Measurements from ENCODE around the gene ERC1.

ERC1 gene

DNA sequence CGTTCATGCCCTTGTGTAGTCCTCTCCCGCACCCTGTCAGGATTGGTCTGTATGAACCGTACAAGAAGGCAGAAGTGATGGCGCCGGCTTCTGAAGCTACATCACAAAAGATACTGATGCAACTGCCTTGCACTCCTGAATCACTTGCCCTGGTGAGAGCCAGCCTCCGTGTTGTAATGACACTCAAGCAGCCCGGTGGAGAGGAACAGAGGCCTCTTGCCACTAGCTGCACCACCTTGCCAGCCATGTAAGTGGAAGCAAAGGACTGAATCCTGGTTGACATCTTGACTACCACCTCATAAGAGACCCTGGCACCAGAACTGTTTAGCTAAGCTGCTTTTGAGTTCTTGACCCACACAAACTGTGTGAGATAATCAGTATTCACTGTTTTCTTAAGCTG lies 266.0 kb downstream of the ERC1 start:
- Mint-ChIP-seq H3K27me3 (no peaks in the 10 kb centered on the region), H3K4me1 (no peaks in the 10 kb centered on the region), H3K27ac (no peak overlapping the region), H3K9me3 (no peaks in the 10 kb centered on the region), H3K4me3 (no peak overlapping the region)
- DNase-seq (no peak), ATAC-seq (no peak)

DNA sequence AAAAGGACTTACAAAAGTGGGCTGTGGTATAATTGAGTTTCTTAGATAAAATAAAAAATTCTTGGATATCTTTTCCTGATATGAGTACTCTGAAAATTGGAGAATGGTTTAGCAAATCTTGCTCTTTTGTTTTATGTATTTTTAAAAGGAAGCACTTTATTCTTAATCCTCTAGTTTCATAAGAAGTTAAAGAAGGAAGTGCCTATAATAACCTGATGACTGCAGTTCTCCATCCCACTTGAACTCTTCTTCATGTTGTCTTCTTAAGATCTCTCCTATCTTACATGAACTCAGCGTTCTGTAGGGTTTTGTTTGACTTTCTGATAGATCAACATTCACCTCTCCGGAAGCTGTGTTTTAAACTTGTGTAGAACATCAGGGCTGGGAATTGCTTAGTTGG lies 271.0 kb downstream of the ERC1 start:
- Mint-ChIP-seq H3K9me3 (no peaks in the 10 kb centered on the region), H3K4me3 (no peak overlapping the region), H3K27me3 (no peaks in the 10 kb centered on the region), H3K4me1 (no peaks in the 10 kb centered on the region), H3K27ac (no peak overlapping the region)
- ATAC-seq (no peak), DNase-seq (no peak)

DNA sequence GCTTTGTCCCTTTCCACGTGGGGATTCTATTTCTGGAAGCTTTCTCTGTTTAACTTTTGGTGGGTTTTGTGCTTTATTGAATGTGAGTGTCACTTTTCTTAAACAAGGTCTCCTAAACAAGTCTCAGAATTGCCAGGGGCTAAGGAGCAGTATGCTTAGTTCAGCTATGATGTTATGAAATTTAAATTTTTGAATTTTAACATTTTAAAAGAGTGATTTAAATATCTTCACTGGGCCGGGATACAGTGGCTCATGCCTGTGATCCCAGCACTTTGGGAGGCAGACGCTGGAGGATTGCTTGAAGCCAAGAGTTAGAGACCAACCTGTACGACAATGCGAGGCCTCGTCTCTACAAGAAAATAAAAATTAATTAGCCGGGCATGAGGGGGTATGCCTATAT lies 276.2 kb downstream of the ERC1 start:
- Mint-ChIP-seq H3K4me3 (no peak overlapping the region), H3K27me3 (no peaks in the 10 kb centered on the region), H3K9me3 (no peaks in the 10 kb centered on the region), H3K4me1 (no peaks in the 10 kb centered on the region), H3K27ac (no peak overlapping the region)
- ATAC-seq, result no peak
- DNase-seq, result no peak

DNA sequence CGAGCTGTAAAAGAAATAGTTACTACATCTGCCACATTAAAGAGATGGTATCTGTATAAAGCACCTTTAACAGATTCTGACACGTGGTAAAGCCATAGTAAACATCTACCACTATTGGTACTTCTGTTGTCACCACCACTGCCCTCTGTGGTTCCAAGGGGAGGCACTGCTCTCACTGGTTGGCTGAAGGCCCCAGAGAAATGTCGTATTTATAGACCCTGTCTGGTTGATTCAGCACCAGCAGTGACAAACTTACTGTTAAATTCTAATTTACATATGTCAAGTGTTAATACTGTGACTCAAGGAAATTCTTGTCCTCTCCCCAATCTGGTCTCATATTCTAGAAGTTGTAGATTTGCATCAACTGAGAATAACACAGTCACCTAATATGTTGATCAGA lies 281.1 kb downstream of the ERC1 start:
- H3K4me3 Mint-ChIP-seq, result no peak overlapping the region
- peak; percentile 25 to 58 for DNase-seq

DNA sequence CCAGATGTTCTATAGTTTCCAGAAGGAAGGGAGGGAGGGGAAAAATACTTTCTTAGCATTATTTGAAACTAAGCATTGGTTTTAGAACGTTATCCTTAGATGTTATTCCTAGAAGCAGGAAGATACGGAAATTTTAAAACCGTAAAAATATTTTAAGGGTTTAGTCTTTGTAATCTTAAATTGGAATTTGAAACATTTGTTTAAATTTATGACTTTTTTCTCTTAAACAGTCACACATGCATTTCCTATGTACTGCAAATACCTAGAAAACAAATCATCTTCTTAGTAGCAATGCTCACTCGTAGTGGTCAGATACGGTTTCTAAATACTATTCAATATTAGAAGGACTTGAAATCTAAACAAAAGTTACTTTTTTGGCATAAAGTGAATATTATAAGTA lies 282.0 kb downstream of the ERC1 start:
- H3K27me3 Mint-ChIP-seq, result no peaks in the 10 kb centered on the region
- H3K4me3 Mint-ChIP-seq, result no peak overlapping the region
- DNase-seq (no peak), ATAC-seq (no peak)
- H3K27ac Mint-ChIP-seq, result no peak overlapping the region
- H3K9me3 Mint-ChIP-seq, result no peaks in the 10 kb centered on the region
- peaks cover 9% of the 10 kb centered on the region for H3K4me1 Mint-ChIP-seq

More for the DNA sequence above, 281.1 kb downstream of the ERC1 start:
- H3K9me3 Mint-ChIP-seq, result no peaks in the 10 kb centered on the region
- no peak overlapping the region for H3K27ac Mint-ChIP-seq
- H3K4me1 Mint-ChIP-seq, result no peaks in the 10 kb centered on the region
- no peaks in the 10 kb centered on the region for H3K27me3 Mint-ChIP-seq
- peak; percentile 99 for ATAC-seq

DNA sequence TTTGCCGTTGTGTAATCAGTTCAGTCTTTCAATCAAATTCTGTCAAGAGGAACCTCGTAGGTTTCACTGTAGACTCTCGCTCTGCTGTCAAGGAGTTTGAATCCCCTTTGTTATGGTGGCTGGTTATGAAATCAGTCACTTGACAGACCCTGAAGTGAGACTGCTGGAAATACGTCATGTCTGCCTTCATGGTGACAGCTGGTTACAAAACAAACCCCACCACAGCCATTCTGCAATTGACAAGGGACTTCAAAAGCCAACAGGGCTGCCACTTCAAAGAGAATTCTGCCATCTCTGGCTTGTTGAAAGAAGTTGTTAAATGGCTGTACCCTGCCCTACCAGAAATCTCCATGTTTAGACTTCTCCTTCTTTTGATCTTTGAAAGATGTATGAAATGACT lies 286.9 kb downstream of the ERC1 start:
- DNase-seq (peak; percentile 40 to 68), ATAC-seq (peak; percentile 98)
- H3K9me3 Mint-ChIP-seq, result no peaks in the 10 kb centered on the region
- H3K4me3 Mint-ChIP-seq, result peak overlapping the region in 1 of 2 donors; percentile 11
- no peaks in the 10 kb centered on the region for H3K27me3 Mint-ChIP-seq
- H3K4me1 Mint-ChIP-seq, result peaks cover 13% of the 10 kb centered on the region
- H3K27ac Mint-ChIP-seq, result peak overlapping the region in 1 of 2 donors; percentile 83

DNA sequence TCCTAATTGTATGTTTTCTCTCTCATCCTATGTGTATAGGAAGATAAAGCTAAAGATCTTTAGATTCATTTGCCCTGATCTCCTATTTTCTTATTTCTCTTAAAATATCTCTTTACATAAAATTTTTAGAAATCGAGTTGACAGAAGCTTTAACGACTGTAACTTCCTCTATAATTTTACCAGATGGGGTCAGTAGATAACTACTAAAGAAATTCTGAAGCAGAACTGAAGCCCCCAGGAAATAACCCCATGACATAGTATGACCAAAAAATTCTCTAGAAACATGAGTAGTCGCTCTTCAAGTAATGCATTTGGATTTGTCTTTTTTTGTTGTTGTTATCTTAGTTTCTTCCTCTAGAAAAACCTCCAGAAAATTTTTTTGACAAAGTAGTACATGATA lies 288.0 kb downstream of the ERC1 start:
- no peak overlapping the region for H3K27ac Mint-ChIP-seq
- peaks cover 13% of the 10 kb centered on the region for H3K4me1 Mint-ChIP-seq
- DNase-seq (no peak), ATAC-seq (no peak)
- H3K4me3 Mint-ChIP-seq, result no peak overlapping the region
- H3K27me3 Mint-ChIP-seq, result no peaks in the 10 kb centered on the region
- no peaks in the 10 kb centered on the region for H3K9me3 Mint-ChIP-seq

DNA sequence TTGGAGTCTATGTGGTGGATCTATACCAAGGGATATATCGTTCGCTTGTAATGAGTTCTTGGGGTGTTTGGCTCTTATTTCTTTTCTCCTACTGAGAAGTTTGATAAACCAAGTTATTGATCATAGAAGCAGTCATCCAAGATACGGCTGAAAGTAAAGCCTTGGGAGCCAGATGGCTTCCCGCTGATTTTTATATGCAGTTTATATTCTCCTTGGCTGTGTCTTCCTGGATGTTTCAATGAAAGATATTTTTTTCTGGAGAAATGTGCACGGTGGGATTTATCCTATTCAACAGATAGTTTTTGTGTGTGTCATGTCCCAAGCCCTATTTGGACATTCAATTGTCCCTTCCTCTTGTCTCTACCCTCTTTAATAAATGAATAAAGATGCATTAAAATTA lies 289.0 kb downstream of the ERC1 start:
- H3K27me3 Mint-ChIP-seq, result no peaks in the 10 kb centered on the region
- DNase-seq (no peak), ATAC-seq (no peak)
- no peak overlapping the region for H3K4me3 Mint-ChIP-seq
- no peaks in the 10 kb centered on the region for H3K9me3 Mint-ChIP-seq
- H3K27ac Mint-ChIP-seq, result no peak overlapping the region
- H3K4me1 Mint-ChIP-seq, result peaks cover 20% of the 10 kb centered on the region

DNA sequence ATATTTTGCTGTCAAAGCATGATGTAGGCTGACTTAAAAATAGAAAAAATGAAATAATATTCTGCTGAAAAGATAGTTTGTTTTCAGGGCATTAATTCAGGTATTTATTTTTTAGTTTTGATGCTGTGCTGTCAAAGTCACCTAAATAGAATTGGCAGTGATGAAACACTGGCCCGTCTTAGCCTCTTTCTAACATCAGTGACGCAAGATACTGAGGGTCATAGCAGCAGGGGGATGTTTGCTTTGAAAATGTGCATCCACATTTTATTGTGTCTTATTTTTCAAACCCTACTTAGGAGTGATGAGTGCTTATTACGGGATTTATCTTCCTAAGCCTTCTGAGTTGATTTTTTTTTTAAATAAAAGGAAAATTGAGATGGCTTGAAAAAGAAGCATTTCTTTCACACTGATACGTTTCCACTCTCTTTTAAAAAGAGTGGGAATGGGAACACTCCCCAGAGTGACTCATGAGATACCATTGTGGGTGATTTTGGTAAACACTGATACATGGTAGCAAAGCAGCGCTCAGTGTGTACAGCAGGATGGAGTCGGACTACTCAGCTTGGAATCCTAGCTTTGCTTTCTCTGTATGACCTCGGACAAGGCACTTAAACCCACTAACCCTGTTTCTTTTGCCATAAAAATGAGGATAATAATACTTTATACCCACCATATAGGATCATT lies 290.8 kb downstream of the ERC1 start:
- Mint-ChIP-seq H3K9me3 (no peaks in the 10 kb centered on the region), H3K27ac (no peak overlapping the region), H3K4me1 (peaks cover 21% of the 10 kb centered on the region), H3K27me3 (no peaks in the 10 kb centered on the region), H3K4me3 (no peak overlapping the region)
- DNase-seq, result no peak
- ATAC-seq, result no peak

DNA sequence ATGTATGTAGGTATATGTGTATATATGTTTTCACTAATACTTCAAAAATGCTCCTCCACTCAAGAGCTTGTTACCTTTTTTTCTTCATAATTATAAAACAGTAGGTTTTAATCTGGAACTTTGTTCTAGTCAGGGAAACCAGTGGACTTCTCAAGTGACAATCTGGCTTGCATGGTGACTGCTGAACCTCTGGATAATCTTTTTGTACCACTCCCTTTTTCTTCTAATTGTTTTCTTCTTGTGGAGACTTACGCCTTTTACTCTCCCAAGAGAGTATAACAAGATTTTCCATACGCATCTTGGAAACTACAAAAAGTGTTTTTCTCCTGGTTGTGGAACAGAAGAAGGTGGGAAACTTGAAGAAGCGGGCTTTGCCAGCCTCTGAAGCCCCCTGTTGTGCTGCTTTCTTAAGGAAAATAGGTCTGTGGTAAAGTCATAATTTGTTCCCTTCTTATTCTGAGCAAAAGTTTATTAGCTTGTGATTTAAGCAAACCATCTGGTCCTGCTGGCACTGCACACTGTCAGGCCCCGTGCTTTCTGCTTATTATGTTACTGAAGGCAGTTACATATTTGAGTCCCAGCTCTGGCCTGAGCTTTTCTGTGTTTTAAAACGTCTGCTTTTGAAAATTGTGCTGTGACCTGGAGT lies 291.8 kb downstream of the ERC1 start:
- DNase-seq (no peak), ATAC-seq (no peak)
- Mint-ChIP-seq H3K4me3 (no peak overlapping the region), H3K27ac (no peak overlapping the region), H3K27me3 (no peaks in the 10 kb centered on the region), H3K9me3 (no peaks in the 10 kb centered on the region), H3K4me1 (peaks cover 14% of the 10 kb centered on the region)

DNA sequence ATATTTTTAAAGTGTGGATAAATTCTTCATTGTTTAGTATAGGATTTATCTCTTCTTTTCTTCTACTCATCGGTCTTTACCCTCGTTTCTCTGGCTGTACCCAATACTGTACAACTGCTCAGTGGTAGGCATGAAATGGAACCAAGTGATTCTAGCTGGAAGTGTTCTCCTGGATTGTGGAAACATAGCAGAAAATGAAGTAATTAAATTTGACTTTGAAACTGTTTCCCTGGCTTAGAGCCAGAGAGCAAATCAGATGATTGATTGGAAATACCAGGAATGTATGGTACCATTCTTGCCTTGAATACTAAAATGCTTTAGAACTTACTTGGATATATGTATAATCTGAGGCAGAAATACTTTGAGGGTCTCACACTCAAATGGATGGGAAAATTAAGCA lies 292.3 kb downstream of the ERC1 start:
- ATAC-seq, result no peak
- Mint-ChIP-seq H3K4me1 (peaks cover 9% of the 10 kb centered on the region), H3K27me3 (no peaks in the 10 kb centered on the region), H3K4me3 (no peak overlapping the region), H3K27ac (no peak overlapping the region), H3K9me3 (no peaks in the 10 kb centered on the region)
- DNase-seq, result no peak

DNA sequence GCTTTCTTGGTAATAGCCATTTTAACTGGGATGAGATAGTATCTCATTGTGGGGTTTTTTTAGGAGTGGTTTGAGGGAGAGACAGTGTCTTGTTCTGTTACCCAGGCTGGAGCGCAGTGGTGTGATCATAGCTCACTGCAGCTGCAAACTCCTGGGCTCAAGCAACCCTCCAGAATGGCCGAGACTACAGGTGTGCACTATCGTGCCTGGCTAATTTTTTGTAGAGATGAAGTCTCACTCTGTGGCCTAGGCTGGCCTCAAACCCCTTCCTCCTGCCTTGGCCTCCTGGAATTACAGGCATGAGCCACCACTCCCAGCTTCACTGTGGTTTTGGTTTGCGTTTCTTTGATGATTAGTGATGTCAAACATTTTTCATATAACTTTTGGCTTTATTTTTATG lies 293.6 kb downstream of the ERC1 start:
- H3K27me3 Mint-ChIP-seq, result no peaks in the 10 kb centered on the region
- H3K9me3 Mint-ChIP-seq, result no peaks in the 10 kb centered on the region
- H3K4me3 Mint-ChIP-seq, result no peak overlapping the region
- DNase-seq (no peak), ATAC-seq (no peak)
- peaks cover 8% of the 10 kb centered on the region for H3K4me1 Mint-ChIP-seq
- no peak overlapping the region for H3K27ac Mint-ChIP-seq

DNA sequence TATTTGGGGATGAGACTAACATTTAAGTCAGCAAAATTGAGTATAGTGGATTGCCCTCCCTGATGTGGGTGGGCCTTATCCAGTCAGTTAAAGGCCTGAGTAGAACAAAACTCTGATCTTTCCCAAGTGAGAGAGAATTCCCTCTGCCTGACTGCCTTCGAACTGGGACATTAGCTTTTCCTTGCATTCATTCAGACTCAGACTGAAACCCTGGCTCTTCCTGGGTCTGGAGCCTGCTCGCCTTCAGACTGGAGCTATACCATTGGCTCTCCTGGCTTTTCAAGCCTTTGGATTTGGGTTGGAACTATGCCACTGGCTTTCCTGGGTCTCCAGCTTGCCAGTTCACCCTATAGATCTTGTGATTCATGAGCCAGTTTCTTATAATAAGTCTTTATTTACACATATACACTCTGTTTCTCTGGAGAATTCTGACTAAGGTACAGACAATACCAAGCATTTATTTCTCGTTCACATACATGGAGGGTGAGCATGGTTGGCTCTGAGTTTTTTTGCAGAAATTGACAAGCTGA lies 296.5 kb downstream of the ERC1 start:
- DNase-seq, result no peak
- H3K27me3 Mint-ChIP-seq, result no peaks in the 10 kb centered on the region
- peaks cover 8% of the 10 kb centered on the region for H3K4me1 Mint-ChIP-seq
- no peaks in the 10 kb centered on the region for H3K9me3 Mint-ChIP-seq
- no peak for ATAC-seq
- no peak overlapping the region for H3K4me3 Mint-ChIP-seq
- H3K27ac Mint-ChIP-seq, result no peak overlapping the region

DNA sequence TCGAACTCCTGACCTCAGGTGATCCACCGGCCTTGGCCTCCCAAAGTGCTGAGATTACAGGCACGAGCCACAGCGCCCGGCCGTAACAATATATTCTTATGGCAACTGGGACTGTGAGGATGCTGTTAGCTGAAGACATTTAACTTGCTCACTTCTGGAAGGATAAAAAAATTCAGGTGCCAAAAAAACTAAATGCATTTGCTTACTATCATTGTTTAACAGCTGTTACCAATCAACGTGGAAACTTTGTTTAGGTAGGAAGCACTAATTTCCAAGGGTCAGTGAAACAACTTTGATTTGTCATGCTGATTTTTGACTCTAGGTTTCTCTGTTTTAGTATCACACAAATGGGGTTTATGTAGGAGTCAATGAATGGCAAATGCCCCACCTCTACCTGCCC lies 297.3 kb downstream of the ERC1 start:
- Mint-ChIP-seq H3K4me3 (no peak overlapping the region), H3K27ac (no peak overlapping the region)

DNA sequence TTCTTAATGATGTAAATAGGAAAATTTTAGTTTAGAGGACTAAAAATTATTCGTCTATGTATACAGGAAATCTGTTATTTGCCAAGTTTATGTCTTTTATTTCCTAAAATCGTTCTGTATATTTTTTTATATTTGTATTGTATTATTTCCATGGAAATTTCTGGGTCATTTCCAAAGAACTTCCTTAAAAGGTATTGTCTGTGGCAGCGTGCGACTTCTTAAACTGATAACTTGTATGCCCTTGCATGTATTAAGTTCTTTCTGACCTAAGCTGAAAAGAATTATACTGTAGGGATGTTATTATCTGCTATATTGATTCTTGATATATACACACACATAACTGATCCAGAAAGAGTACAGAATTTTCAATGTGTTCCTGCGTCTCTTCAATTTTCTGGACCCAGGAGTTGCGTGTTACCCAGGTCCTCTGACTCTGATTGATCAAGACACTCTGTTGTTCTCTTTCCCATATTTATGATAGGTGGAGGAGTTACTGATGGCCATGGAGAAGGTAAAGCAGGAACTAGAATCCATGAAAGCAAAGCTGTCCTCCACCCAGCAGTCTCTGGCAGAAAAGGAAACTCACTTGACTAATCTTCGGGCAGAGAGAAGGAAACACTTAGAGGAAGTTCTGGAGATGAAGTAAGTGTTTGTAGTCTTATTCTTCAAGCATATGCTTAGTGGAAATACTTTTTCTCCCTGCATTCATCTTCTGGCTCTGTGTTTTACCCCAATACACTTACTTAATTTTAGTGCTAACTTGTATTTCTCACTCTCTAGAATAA lies 298.5 kb downstream of the ERC1 start:
- Mint-ChIP-seq H3K27ac (no peak overlapping the region), H3K27me3 (no peaks in the 10 kb centered on the region), H3K9me3 (no peaks in the 10 kb centered on the region), H3K4me3 (no peak overlapping the region), H3K4me1 (peaks cover 6% of the 10 kb centered on the region)
- DNase-seq (no peak), ATAC-seq (no peak)

More for the DNA sequence above, 297.3 kb downstream of the ERC1 start:
- Mint-ChIP-seq H3K27me3 (no peaks in the 10 kb centered on the region), H3K9me3 (no peaks in the 10 kb centered on the region), H3K4me1 (peaks cover 8% of the 10 kb centered on the region)
- no peak for DNase-seq
- no peak for ATAC-seq

DNA sequence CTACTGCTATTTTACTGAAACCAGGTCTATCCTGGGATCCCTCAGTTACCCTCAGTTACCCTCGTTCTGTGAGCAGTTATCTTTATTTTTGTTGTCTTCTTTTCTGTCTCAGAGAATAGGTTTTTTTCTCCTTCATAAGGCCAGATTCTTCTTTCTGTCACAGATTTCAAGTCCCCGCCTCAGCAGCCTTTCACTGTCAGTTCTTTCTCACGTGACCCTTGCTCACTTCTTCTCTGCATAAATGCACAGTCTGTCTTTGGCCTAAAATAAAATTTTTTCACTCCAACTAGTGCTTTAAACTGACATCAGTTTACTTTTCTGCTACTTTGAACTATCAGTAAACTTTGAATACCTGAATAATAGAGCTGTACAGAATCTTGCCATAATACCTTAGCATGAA lies 299.7 kb downstream of the ERC1 start:
- Mint-ChIP-seq H3K4me1 (no peaks in the 10 kb centered on the region), H3K27me3 (no peaks in the 10 kb centered on the region), H3K4me3 (no peak overlapping the region), H3K9me3 (no peaks in the 10 kb centered on the region), H3K27ac (no peak overlapping the region)
- ATAC-seq (no peak), DNase-seq (no peak)

All from stimulated activated naive CD8-positive, alpha-beta T cell treated with anti-CD3 and anti-CD28 coated beads, Interleukin-15, amount 100 ng/mL, for 72 hours (primary cell).